SU-DHL-6 (cell line): Measurements from ENCODE around the gene SIL1.

ENCODE experiments used
- CTCF ChIP-seq: fragments of 200-600 bp; sonication (generic); IDR thresholded peaks from one replicate; pipeline ENCODE4 v1.5.1; 2017; ENCODE audit warnings: antibody characterized with exemption, mild to moderate bottlenecking, low read length, moderate library complexity; ENCODE audit not compliant: insufficient read depth, poor library complexity, severe bottlenecking
- EZH2phosphoT487 ChIP-seq: fragments of 200-600 bp; sonication (generic), shearing (Covaris generic); conservative IDR thresholded peaks from 2 replicates; pipeline ENCODE4 v1.6.1; 2018; ENCODE audit warnings: mild to moderate bottlenecking, antibody characterized with exemption, low read length, moderate library complexity, mixed read lengths

- TF ChIP-seq CTCF (no peak), EZH2phosphoT487 (no peak)
Measured at GRCh38 chr5:139148306-139148705, 49.9 kb downstream of the SIL1 start.
